Heart right ventricle (tissue), 16 donors: ENCODE data around the gene TMEM14A. TPM values are rescaled to one million over a fixed set of nuclear protein-coding genes. Genes with fewer than 3 reads are reported as not detected.

Experiments
- ATAC-seq, 8 donors: fragments of 200-7000 bp; cut with Tn5 transposase; one replicate each; pipeline ENCODE4 v1.9.1; 2020; ENCODE audit warnings: mild to moderate bottlenecking in 8 of 8, moderate library complexity in 8 of 8, moderate number of reproducible peaks in 1 of 8
- DNase-seq, 2 donors: peaks; one replicate each; pipeline ENCODE4 v3.0.0-alpha.2; 2020
- H3K27ac ChIP-seq, 10 donors: fragments of 200-600 bp; sonication (generic) in 2 of 10; one replicate each; pipeline versions ENCODE4 v1.5.0 to v1.8.0; 2020 to 2022; ENCODE audit warnings: mild to moderate bottlenecking in 3 of 10
- H3K27me3 ChIP-seq, 7 donors: fragments of 200-600 bp; one replicate each; pipeline ENCODE4 v1.8.0; 2021 to 2022; ENCODE audit warnings: mild to moderate bottlenecking in 2 of 7
- H3K36me3 ChIP-seq, 9 donors: fragments of 200-600 bp; sonication (generic) in 1 of 9; one replicate each; pipeline versions ENCODE4 v1.5.0 to v1.8.0; 2020 to 2022; ENCODE audit warnings: mild to moderate bottlenecking in 2 of 9
- H3K4me1 ChIP-seq, 9 donors: fragments of 200-600 bp; sonication (generic) in 1 of 9; one replicate each; pipeline versions ENCODE4 v1.5.0 to v1.8.0; 2020 to 2022; ENCODE audit warnings: mild to moderate bottlenecking in 4 of 9
- H3K4me3 ChIP-seq, 10 donors: fragments of 200-600 bp; sonication (generic) in 2 of 10; one replicate each; pipeline versions ENCODE4 v1.5.0 to v1.8.0; 2020 to 2022; ENCODE audit warnings: mild to moderate bottlenecking in 7 of 10, moderate library complexity in 2 of 10
- H3K9me3 ChIP-seq, 11 donors: fragments of 200-600 bp in 10 of 11; sonication (generic) in 2 of 11; one replicate each; pipeline versions ENCODE4 v1.5.0 to v1.8.0; 2013 to 2022; ENCODE audit warnings: mild to moderate bottlenecking in 2 of 11, control low read depth in 1 of 11, moderate library complexity in 1 of 11
- CTCF ChIP-seq, 9 donors: fragments of 200-600 bp; sonication (generic) in 2 of 9; IDR thresholded peaks; one replicate each; pipeline versions ENCODE4 v1.5.0 to v1.8.0; 2021 to 2022; ENCODE audit warnings: antibody characterized with exemption in 9 of 9, mild to moderate bottlenecking in 5 of 9, moderate library complexity in 1 of 9
- WGBS, 2 donors: extraction: QIAGEN DNeasy Blood & Tissue Kit; methylation state at CpG; one replicate each; pipeline ENCODE4 v1.1.7; 2013; ENCODE audit warnings: inconsistent platforms in 1 of 2; 5-methylcytosine and 5-hydroxymethylcytosine counted together
- intact Hi-C, 10 donors: fragments of 100-400 bp; cut with DNase I; formaldehyde crosslinking; loops; one replicate each; pipeline versions ENCODE4 v1.11.1 to v1.14.2; 2022
- polyA plus RNA-seq, 2 donors: library from polyadenylated mRNA; stranded (reverse); fragments of 200-250 nt; gene quantifications; one replicate each; pipeline ENCODE4 v1.2.3, GENCODE V29; 2013
- total RNA-seq, 10 donors: library from RNA; stranded (reverse); fragmentation: NEBNext Ultra II Directional in 3 of 10; extraction: Animal tissue kit (Norgen Biotek cat#: 25700) in 3 of 10; gene quantifications; one replicate each; pipeline versions ENCODE4 v1.2.1 to v1.2.4, GENCODE V29; 2021 to 2023
- donor health status: Arrhythmogenic right ventricular cardiomyopathy.
- donor health status: ischemic (EF 13 %, LVEDD 7.1; RV severe dilation, severe dysfunction).
- donor health status: healthy with polysubstance abuse.
- donor health status: DM: no; HTN: yes; CAD: no.
- donor health status: DM: no; HTN: no; CAD: no.
- donor health status: ischemic (EF 25% LVEDD 6.9; RV normal size, moderate dysfunction).
- donor health status: ischemic (EF 25% LVEDD 5.7; RV mildly dilated, moderate dysfunction).
- donor health status: healthy.
- donor health status: DM: yes; HTN: yes; CAD: no.
- donor health status: Ischemic cardiomyopathy.
- donor health status: ischemic (EF 35%, LVEDD 5.7; RV mildly dilated, moderate dysfunction).
- donor health status: nonischemic (EF 11% LVEDD 7.7; RV severe dilation, severe dysfunction).
- donor health status: DM: yes; HTN: yes; CAD: no.
- donor health status: PGD.
- donor health status: ischemic (EF 29% LVEDD 5.4; RV normal size, mild dysfunction).
- donor health status: nonischemic (EF 23%, LVEDD 6.1; RV moderate dilation, normal function).

The TMEM14A gene
- total and polyA plus RNA-seq, 12 donors: 5.7 to 10.0 (median 6.9) TPM

GRCh38 chr6:52726741-52727535 is 56.0 kb downstream of the TMEM14A start:
- DNase-seq: no peak
- intact Hi-C loops: no loop called here
- TF ChIP-seq CTCF (IDR thresholded peaks at IDR 0.05): no peak
- Histone ChIP-seq H3K4me1 (peaks cover 0 to 6% (median 0%) of the 10 kb centered on the region in 9 donors), H3K27ac (no peak overlapping the region), H3K36me3 (no peaks in the 10 kb centered on the region), H3K27me3 (no peaks in the 10 kb centered on the region), H3K4me3 (no peak overlapping the region), H3K9me3 (no peaks in the 10 kb centered on the region)
- no peak for ATAC-seq
- 84 to 86% methylated on average over 15 of the region's 15 CpGs for WGBS, 2 donors

- TF ChIP-seq CTCF (IDR thresholded peaks at IDR 0.05): no peak
- H3K27me3 ChIP-seq: no peaks in the 10 kb centered on the region
- peaks cover 0 to 6% (median 0%) of the 10 kb centered on the region in 9 donors for H3K4me1 ChIP-seq
- intact Hi-C loops: no loop called here
- no peaks in the 10 kb centered on the region for H3K36me3 ChIP-seq
- no peak overlapping the region for H3K4me3 ChIP-seq
- DNase-seq (no peak), ATAC-seq (no peak)
- H3K27ac ChIP-seq: no peak overlapping the region
- WGBS, 2 donors: 84 to 89% methylated on average over 2 of the region's 2 CpGs
- H3K9me3 ChIP-seq: no peaks in the 10 kb centered on the region
Measured at GRCh38 chr6:52727908-52728307, 57.0 kb downstream of the TMEM14A start.

- intact Hi-C loops: no loop called here
- ATAC-seq: no peak
- H3K9me3 ChIP-seq: no peaks in the 10 kb centered on the region
- H3K36me3 ChIP-seq: no peaks in the 10 kb centered on the region
- H3K27me3 ChIP-seq: no peaks in the 10 kb centered on the region
- H3K4me3 ChIP-seq: no peak overlapping the region
- TF ChIP-seq CTCF (IDR thresholded peaks at IDR 0.05): no peak
- H3K27ac ChIP-seq: no peak overlapping the region
- peaks cover 0 to 6% (median 0%) of the 10 kb centered on the region in 9 donors for H3K4me1 ChIP-seq
- DNase-seq: no peak
- WGBS, 2 donors: 53 to 58% methylated on average over 3 of the region's 3 CpGs
Measured at GRCh38 chr6:52728394-52728793, 57.5 kb downstream of the TMEM14A start.

- Histone ChIP-seq H3K27me3 (no peaks in the 10 kb centered on the region), H3K36me3 (no peaks in the 10 kb centered on the region), H3K4me3 (no peak overlapping the region), H3K27ac (no peak overlapping the region), H3K9me3 (no peaks in the 10 kb centered on the region), H3K4me1 (peaks cover 0 to 4% (median 0%) of the 10 kb centered on the region in 9 donors)
- ATAC-seq (no peak), DNase-seq (no peak)
- WGBS, 2 donors: 75 to 79% methylated on average over 1 of the region's 1 CpG
- no peak for TF ChIP-seq CTCF (IDR thresholded peaks at IDR 0.05)
- intact Hi-C loops: no loop called here
Measured at GRCh38 chr6:52729576-52729975, 58.7 kb downstream of the TMEM14A start.
